ENCODE results near the gene TAL2.

TAL2 gene

DNA sequence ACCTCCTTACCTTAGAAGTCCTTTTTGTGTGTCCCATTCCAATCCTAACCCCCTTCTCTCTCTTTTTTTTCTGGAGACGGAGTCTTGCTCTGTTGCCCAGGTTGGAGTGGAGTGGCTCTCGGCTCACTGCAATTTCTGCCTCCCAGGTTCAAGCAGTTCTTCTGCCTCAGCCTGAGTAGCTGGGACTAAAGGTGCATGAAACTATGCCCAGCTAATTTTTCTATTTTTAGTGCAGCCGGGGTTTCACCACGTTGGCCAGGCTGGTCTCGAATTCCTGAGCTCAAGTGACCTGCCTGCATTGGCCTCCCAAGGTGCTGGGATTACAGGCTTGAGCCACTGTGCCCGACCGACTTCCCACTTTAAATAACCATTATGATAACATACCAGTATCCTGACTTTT lies 49.6 kb downstream of the TAL2 start:
- DNase-seq: no peak

DNA sequence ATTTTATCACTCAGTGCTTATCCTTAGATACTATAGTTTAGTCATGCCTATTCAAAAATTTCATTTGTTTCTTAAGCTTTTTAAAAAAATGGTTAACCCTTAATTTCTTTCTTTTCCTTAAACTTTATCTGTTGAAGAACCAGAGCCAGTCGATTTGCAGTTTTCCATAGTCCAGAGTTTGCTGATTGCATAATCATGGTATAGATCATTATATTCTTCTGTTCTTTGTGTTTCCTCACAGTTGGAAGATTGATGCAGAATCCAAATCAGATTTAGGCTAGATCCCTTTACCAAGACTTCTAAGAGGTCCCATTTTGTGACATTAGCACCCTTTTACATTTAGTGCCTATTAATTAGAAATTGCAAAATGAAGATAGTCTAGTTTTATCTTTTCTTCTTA lies 50.0 kb downstream of the TAL2 start:
- no peak for DNase-seq

Data from COR-L47 (cell line).